ENCODE results near the gene MTREX.

MTREX gene

DNA sequence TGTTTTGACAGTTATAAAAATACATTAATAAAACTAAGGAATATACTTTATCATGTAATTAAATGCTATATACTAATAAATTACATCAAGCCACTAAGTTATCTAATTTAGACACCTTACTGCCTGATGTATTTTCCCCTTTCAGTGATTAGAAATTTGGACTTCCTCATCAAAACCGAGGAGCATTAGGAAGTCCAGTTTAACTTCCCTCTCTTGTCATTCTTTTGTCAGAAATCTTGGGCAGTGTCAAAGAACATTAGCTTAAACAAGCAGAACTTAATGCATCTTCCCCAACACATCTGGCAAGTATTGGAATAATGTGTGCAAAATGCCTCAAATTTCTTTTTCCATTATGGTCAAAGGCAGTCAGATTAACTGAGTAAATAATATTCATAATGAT, 145.4 kb downstream of the MTREX start:
- Histone ChIP-seq H3K36me3 (ENCODE audit: control insufficient read depth, insufficient read depth, low read length, severe bottlenecking) (peaks cover 13% of the 10 kb centered on the region), H3K27me3 (replicated peaks; ENCODE audit: control insufficient read depth, insufficient read depth, low read length) (no peaks in the 10 kb centered on the region), H3K4me1 (ENCODE audit: control insufficient read depth, insufficient read depth, low read length) (peaks cover 25% of the 10 kb centered on the region), H3K4me3 (ENCODE audit: low read length) (no peak overlapping the region), H3K9me3 (ENCODE audit: control insufficient read depth, low read length) (no peaks in the 10 kb centered on the region), H3K9ac (ENCODE audit: low read length) (no peak overlapping the region)
- no peak for DNase-seq (ENCODE audit: low read depth)

- no peaks in the 10 kb centered on the region for H3K27me3 ChIP-seq (replicated peaks; ENCODE audit: control insufficient read depth, insufficient read depth, low read length)
Observed at GRCh38 chr5:55454282-55454681, 146.5 kb downstream of the MTREX start.

GRCh38 chr5:55456216-55456895, 148.6 kb downstream of the MTREX start:
- Histone ChIP-seq H3K27me3 (replicated peaks; ENCODE audit: control insufficient read depth, insufficient read depth, low read length) (no peaks in the 10 kb centered on the region), H3K36me3 (ENCODE audit: control insufficient read depth, insufficient read depth, low read length, severe bottlenecking) (peaks cover 10% of the 10 kb centered on the region), H3K9ac (ENCODE audit: low read length) (no peak overlapping the region), H3K4me1 (ENCODE audit: control insufficient read depth, insufficient read depth, low read length) (peaks cover 14% of the 10 kb centered on the region), H3K4me3 (ENCODE audit: low read length) (no peak overlapping the region), H3K9me3 (ENCODE audit: control insufficient read depth, low read length) (no peaks in the 10 kb centered on the region)
- DNase-seq (ENCODE audit: low read depth), result peak; percentile 48

More at GRCh38 chr5:55454282-55454681, 146.5 kb downstream of the MTREX start:
- Histone ChIP-seq H3K4me3 (ENCODE audit: low read length) (no peak overlapping the region), H3K9ac (ENCODE audit: low read length) (no peak overlapping the region), H3K4me1 (ENCODE audit: control insufficient read depth, insufficient read depth, low read length) (peaks cover 25% of the 10 kb centered on the region), H3K9me3 (ENCODE audit: control insufficient read depth, low read length) (no peaks in the 10 kb centered on the region), H3K36me3 (ENCODE audit: control insufficient read depth, insufficient read depth, low read length, severe bottlenecking) (peaks cover 15% of the 10 kb centered on the region)
- DNase-seq (ENCODE audit: low read depth), result no peak

GRCh38 chr5:55459572-55459971, 151.8 kb downstream of the MTREX start:
- Histone ChIP-seq H3K4me1 (ENCODE audit: control insufficient read depth, insufficient read depth, low read length) (peaks cover 10% of the 10 kb centered on the region), H3K9me3 (ENCODE audit: control insufficient read depth, low read length) (no peaks in the 10 kb centered on the region), H3K27me3 (replicated peaks; ENCODE audit: control insufficient read depth, insufficient read depth, low read length) (no peaks in the 10 kb centered on the region), H3K4me3 (ENCODE audit: low read length) (no peak overlapping the region), H3K36me3 (ENCODE audit: control insufficient read depth, insufficient read depth, low read length, severe bottlenecking) (peaks cover 16% of the 10 kb centered on the region), H3K9ac (ENCODE audit: low read length) (no peak overlapping the region)
- no peak for DNase-seq (ENCODE audit: low read depth)

DNA sequence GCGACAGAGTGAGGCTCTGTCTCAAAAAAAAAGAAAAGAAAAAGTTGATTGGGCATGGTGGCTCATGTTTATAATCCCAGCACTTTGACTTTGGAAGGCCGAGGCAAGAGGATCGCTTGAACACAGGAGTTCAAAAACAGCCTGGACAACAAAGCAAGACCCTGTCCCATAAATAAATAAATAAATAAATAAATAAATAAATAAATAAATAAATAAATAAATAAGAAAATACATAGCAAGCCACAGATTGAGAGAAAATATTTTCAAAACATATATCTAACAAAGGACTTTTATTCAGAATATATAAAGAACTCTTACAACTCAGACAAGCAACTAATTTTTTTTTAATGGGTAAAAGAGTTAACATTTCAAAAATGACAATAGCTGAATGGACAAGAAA, 155.8 kb downstream of the MTREX start:
- Histone ChIP-seq H3K4me1 (ENCODE audit: control insufficient read depth, insufficient read depth, low read length) (no peaks in the 10 kb centered on the region), H3K36me3 (ENCODE audit: control insufficient read depth, insufficient read depth, low read length, severe bottlenecking) (peaks cover 43% of the 10 kb centered on the region)
- no peak for DNase-seq (ENCODE audit: low read depth)

DNA sequence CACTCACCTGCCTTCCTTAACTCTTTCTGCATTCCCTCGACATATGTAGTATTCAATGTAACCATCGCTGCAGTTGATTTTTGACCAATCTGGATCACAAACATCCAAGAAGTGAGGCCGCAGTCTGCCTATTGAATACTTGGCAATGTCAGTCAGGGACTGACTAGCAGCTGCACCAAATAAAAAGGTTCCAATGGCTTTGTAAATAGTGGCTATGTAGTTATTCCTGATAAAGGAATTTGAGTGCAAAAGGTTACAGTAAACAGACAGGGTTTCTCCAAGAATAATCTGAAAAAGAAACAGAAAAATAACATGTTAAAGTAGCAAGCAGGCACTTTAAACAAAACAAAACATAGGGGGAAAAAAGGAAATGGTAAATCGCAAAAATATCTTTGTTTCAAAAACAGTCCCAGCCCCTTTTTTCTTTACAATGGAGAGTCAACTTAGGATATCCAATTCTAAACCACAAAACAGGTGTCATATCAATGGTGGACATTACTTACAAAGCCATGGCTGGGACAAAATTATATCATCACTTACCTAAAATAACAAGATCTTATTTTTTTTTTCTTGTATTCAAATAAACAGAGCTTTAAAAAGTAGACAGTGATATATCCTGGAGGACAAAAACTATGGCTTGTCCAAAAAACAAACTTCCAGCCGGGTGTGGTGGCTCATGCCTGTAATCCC, 160.2 kb downstream of the MTREX start:
- Histone ChIP-seq H3K4me1 (ENCODE audit: control insufficient read depth, insufficient read depth, low read length) (no peaks in the 10 kb centered on the region), H3K9ac (ENCODE audit: low read length) (no peak overlapping the region), H3K9me3 (ENCODE audit: control insufficient read depth, low read length) (no peaks in the 10 kb centered on the region), H3K4me3 (ENCODE audit: low read length) (no peak overlapping the region), H3K36me3 (ENCODE audit: control insufficient read depth, insufficient read depth, low read length, severe bottlenecking) (peaks cover 43% of the 10 kb centered on the region), H3K27me3 (replicated peaks; ENCODE audit: control insufficient read depth, insufficient read depth, low read length) (no peaks in the 10 kb centered on the region)
- DNase-seq (ENCODE audit: low read depth), result no peak

More for the DNA sequence above, 155.8 kb downstream of the MTREX start:
- Histone ChIP-seq H3K9me3 (ENCODE audit: control insufficient read depth, low read length) (no peaks in the 10 kb centered on the region), H3K27me3 (replicated peaks; ENCODE audit: control insufficient read depth, insufficient read depth, low read length) (no peaks in the 10 kb centered on the region), H3K4me3 (ENCODE audit: low read length) (no peak overlapping the region), H3K9ac (ENCODE audit: low read length) (no peak overlapping the region)

DNA sequence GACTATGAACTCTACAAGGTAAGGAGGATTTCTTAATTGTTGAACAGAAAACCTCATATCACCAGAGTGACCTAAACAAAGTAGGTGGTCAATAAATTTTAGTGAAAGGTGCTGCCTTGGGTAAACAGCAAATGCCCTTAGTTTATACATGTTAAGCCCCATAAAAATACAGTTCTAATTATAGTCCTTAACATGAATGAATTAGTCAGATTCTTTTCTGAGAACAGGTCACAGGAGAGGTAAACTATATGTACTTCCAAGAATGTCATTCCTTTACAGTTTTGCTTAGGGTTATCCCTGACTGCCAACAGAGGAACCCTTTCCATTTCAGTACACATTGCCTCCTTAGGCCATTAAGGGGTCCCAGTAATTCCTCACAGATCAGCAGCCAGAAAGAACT, 162.1 kb downstream of the MTREX start:
- DNase-seq (ENCODE audit: low read depth), result no peak

DNA sequence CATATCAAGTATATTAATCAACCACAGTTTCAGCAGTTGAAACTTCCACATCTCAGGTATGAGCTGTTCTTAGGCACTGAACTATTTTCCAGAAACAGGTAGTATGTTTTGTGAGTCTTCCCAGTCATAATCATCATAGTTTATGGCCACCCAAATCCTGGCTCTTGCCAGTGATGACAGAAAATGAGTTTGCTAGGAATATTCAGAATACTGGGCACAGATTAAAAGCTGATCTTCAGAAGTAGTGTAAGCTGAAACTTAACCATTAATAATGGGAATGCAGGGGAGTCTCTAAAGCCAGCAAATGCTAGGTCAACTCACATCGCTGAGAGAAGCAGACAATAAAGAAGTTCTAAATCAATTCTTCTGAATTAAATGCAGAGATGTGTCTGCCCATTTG, 162.5 kb downstream of the MTREX start:
- H3K4me1 ChIP-seq (ENCODE audit: control insufficient read depth, insufficient read depth, low read length), result no peaks in the 10 kb centered on the region
- DNase-seq (ENCODE audit: low read depth), result no peak
- no peak overlapping the region for H3K4me3 ChIP-seq (ENCODE audit: low read length)
- H3K27me3 ChIP-seq (replicated peaks; ENCODE audit: control insufficient read depth, insufficient read depth, low read length), result no peaks in the 10 kb centered on the region
- H3K9ac ChIP-seq (ENCODE audit: low read length), result no peak overlapping the region
- H3K9me3 ChIP-seq (ENCODE audit: control insufficient read depth, low read length), result no peaks in the 10 kb centered on the region
- peaks cover 44% of the 10 kb centered on the region for H3K36me3 ChIP-seq (ENCODE audit: control insufficient read depth, insufficient read depth, low read length, severe bottlenecking)

More for the DNA sequence above, 162.1 kb downstream of the MTREX start:
- no peak overlapping the region for H3K9ac ChIP-seq (ENCODE audit: low read length)
- no peaks in the 10 kb centered on the region for H3K4me1 ChIP-seq (ENCODE audit: control insufficient read depth, insufficient read depth, low read length)
- H3K4me3 ChIP-seq (ENCODE audit: low read length), result no peak overlapping the region
- H3K36me3 ChIP-seq (ENCODE audit: control insufficient read depth, insufficient read depth, low read length, severe bottlenecking), result peaks cover 44% of the 10 kb centered on the region
- no peaks in the 10 kb centered on the region for H3K9me3 ChIP-seq (ENCODE audit: control insufficient read depth, low read length)
- H3K27me3 ChIP-seq (replicated peaks; ENCODE audit: control insufficient read depth, insufficient read depth, low read length), result no peaks in the 10 kb centered on the region

GRCh38 chr5:55471468-55471867, 163.7 kb downstream of the MTREX start:
- Histone ChIP-seq H3K4me1 (ENCODE audit: control insufficient read depth, insufficient read depth, low read length) (no peaks in the 10 kb centered on the region), H3K9me3 (ENCODE audit: control insufficient read depth, low read length) (no peaks in the 10 kb centered on the region), H3K36me3 (ENCODE audit: control insufficient read depth, insufficient read depth, low read length, severe bottlenecking) (peaks cover 36% of the 10 kb centered on the region), H3K9ac (ENCODE audit: low read length) (no peak overlapping the region), H3K4me3 (ENCODE audit: low read length) (no peak overlapping the region), H3K27me3 (replicated peaks; ENCODE audit: control insufficient read depth, insufficient read depth, low read length) (no peaks in the 10 kb centered on the region)
- DNase-seq (ENCODE audit: low read depth), result no peak

DNA sequence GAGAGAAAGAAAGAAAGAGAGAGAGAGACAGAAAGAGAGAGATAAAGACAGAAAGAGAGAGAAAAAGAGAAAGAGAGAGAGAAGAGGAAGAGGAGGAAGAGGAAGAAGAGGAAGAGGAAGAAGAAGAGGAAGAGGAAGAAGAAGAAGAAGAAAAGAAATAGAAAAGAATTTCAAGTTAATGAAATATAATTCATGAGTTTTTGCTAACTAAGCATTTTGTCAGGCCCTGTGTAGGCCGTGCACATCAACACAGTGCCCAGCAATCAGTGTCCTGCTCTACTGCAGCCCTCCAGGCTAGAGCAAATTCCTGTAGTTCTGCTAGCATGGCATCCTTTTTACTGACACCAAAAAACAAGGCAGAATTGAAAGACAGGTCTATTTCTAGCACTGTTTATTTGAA, 164.9 kb downstream of the MTREX start:
- no peak for DNase-seq (ENCODE audit: low read depth)
- Histone ChIP-seq H3K4me1 (ENCODE audit: control insufficient read depth, insufficient read depth, low read length) (no peaks in the 10 kb centered on the region), H3K4me3 (ENCODE audit: low read length) (no peak overlapping the region), H3K27me3 (replicated peaks; ENCODE audit: control insufficient read depth, insufficient read depth, low read length) (no peaks in the 10 kb centered on the region), H3K9ac (ENCODE audit: low read length) (no peak overlapping the region), H3K9me3 (ENCODE audit: control insufficient read depth, low read length) (no peaks in the 10 kb centered on the region), H3K36me3 (ENCODE audit: control insufficient read depth, insufficient read depth, low read length, severe bottlenecking) (peaks cover 26% of the 10 kb centered on the region)
